HG03432 (cell line): Measurements from ENCODE around the gene DNAH17.

Source experiments
- ATAC-seq: cut with Tn5 transposase; IDR thresholded peaks from one replicate; pipeline ENCODE4 v1.9.1; 2021; ENCODE audit warnings: mild to moderate bottlenecking, moderate library complexity; ENCODE audit not compliant: unreplicated experiment

DNAH17 gene

GRCh38 chr17:78550464-78550863 is 26.7 kb downstream of the DNAH17 start:
- ATAC-seq = no peak

- no peak for ATAC-seq
Observed at GRCh38 chr17:78548725-78549124, 28.5 kb downstream of the DNAH17 start.

- ATAC-seq = no peak
Observed at GRCh38 chr17:78547035-78547434, 30.2 kb downstream of the DNAH17 start.

GRCh38 chr17:78546476-78546875 is 30.7 kb downstream of the DNAH17 start:
- no peak for ATAC-seq

GRCh38 chr17:78544881-78545755 is 32.1 kb downstream of the DNAH17 start:
- no peak for ATAC-seq

- no peak for ATAC-seq
Observed at GRCh38 chr17:78541488-78542206, 35.5 kb downstream of the DNAH17 start.

GRCh38 chr17:78539781-78540180 is 37.4 kb downstream of the DNAH17 start:
- ATAC-seq = no peak

- no peak for ATAC-seq
Observed at GRCh38 chr17:78538033-78538776, 39.0 kb downstream of the DNAH17 start.

- no peak for ATAC-seq
Observed at GRCh38 chr17:78537217-78537860, 39.9 kb downstream of the DNAH17 start.

GRCh38 chr17:78535273-78536197 is 41.7 kb downstream of the DNAH17 start:
- no peak for ATAC-seq

GRCh38 chr17:78534492-78535272 is 42.5 kb downstream of the DNAH17 start:
- ATAC-seq = no peak

- ATAC-seq = no peak
Observed at GRCh38 chr17:78532922-78533640, 44.1 kb downstream of the DNAH17 start.

- no peak for ATAC-seq
Observed at GRCh38 chr17:78532311-78532710, 44.9 kb downstream of the DNAH17 start.

- ATAC-seq = no peak
Observed at GRCh38 chr17:78530675-78531074, 46.5 kb downstream of the DNAH17 start.

GRCh38 chr17:78529871-78530670 is 47.1 kb downstream of the DNAH17 start:
- ATAC-seq = no peak

GRCh38 chr17:78529251-78529650 is 47.9 kb downstream of the DNAH17 start:
- no peak for ATAC-seq

- ATAC-seq = no peak
Observed at GRCh38 chr17:78528541-78528940, 48.7 kb downstream of the DNAH17 start.

GRCh38 chr17:78527345-78527744 is 49.9 kb downstream of the DNAH17 start:
- ATAC-seq = no peak
